PC-3 (cell line): ENCODE results near the gene MVB12B.

Experiments used
- EZH2 ChIP-seq: fragments of 300-600 bp; sonication (generic); IDR thresholded peaks from one replicate; pipeline ENCODE4 v1.6.1; 2017; ENCODE audit warnings: antibody characterized with exemption, mild to moderate bottlenecking, low read length; ENCODE audit not compliant: unreplicated experiment
- TF ChIP-seq, protein P1 (sequence below): fragments of 300-600 bp; sonication (generic); conservative IDR thresholded peaks from 2 replicates; pipeline ENCODE4 v1.5.1; 2017; ENCODE audit warnings: antibody characterized with exemption, low read depth, mild to moderate bottlenecking, low read length

DNA sequence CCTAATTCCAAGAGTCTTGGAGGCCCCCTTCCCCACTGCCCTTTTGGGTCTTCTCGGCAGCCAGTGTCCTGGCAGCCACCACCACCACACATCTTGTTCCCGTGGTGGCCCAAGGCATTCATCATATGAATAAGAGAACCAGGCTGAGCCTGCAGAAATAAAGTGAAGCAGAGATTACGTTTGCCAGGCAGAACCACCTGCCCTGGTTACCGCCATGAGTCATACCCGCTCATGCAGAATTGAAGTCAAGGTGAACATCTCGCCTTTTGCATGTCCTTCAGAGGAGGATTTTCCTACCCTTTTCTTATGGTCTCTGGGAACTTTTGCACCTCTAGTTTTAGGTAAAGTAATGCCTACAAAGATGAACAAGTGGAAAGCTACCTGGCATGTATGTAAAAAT, 167.6 kb downstream of the MVB12B start:
- TF ChIP-seq, protein P1, sequence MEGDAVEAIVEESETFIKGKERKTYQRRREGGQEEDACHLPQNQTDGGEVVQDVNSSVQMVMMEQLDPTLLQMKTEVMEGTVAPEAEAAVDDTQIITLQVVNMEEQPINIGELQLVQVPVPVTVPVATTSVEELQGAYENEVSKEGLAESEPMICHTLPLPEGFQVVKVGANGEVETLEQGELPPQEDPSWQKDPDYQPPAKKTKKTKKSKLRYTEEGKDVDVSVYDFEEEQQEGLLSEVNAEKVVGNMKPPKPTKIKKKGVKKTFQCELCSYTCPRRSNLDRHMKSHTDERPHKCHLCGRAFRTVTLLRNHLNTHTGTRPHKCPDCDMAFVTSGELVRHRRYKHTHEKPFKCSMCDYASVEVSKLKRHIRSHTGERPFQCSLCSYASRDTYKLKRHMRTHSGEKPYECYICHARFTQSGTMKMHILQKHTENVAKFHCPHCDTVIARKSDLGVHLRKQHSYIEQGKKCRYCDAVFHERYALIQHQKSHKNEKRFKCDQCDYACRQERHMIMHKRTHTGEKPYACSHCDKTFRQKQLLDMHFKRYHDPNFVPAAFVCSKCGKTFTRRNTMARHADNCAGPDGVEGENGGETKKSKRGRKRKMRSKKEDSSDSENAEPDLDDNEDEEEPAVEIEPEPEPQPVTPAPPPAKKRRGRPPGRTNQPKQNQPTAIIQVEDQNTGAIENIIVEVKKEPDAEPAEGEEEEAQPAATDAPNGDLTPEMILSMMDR = no peak
- TF ChIP-seq EZH2 = no peak
